ENCODE data around the gene HHIP. TPM values are rescaled to one million over a fixed set of nuclear protein-coding genes. Genes with fewer than 3 reads are reported as not detected.

Gene HHIP, protein sequence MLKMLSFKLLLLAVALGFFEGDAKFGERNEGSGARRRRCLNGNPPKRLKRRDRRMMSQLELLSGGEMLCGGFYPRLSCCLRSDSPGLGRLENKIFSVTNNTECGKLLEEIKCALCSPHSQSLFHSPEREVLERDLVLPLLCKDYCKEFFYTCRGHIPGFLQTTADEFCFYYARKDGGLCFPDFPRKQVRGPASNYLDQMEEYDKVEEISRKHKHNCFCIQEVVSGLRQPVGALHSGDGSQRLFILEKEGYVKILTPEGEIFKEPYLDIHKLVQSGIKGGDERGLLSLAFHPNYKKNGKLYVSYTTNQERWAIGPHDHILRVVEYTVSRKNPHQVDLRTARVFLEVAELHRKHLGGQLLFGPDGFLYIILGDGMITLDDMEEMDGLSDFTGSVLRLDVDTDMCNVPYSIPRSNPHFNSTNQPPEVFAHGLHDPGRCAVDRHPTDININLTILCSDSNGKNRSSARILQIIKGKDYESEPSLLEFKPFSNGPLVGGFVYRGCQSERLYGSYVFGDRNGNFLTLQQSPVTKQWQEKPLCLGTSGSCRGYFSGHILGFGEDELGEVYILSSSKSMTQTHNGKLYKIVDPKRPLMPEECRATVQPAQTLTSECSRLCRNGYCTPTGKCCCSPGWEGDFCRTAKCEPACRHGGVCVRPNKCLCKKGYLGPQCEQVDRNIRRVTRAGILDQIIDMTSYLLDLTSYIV
- total RNA-seq: 0.82 TPM

GRCh38 chr4:144645631-144646522 lies at the start of gene HHIP:
Gene HHIP, plus strand, starts transcription at chr4:144646156. Its CDS starts 520 bp downstream, at chr4:144646676.
- FAIRE-seq (no peak), DNase-seq (ENCODE audit: low spot score in 2 of 2) (peak; percentile 73 to 82)

- DNase-seq (ENCODE audit: low spot score in 2 of 2): no peak
- FAIRE-seq: no peak
Observed at GRCh38 chr4:144597171-144597570, 48.8 kb upstream of the HHIP start.

DNA sequence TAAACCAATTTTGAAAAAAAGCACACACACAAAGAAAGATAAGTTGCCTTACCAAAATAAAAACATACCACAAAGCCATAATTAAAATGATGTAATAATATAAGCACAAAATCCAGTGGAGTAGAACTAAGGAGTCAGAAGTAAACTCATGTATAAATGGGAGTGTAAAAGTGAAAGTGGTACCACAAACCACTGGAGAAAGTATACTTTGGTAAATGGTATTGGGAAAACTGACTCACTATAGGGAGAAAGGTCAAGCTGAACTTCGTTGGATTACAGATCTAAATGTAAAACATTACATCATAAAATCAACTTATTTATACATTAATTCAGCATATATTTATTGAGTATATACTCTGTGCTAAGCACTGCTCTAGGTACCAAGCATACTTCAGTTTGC lies 46.3 kb upstream of the HHIP start:
- no peak for FAIRE-seq
- no peak for DNase-seq (ENCODE audit: low spot score in 2 of 2)

GRCh38 chr4:144611850-144612249 lies 34.1 kb upstream of the HHIP start:
- FAIRE-seq (no peak), DNase-seq (ENCODE audit: low spot score in 2 of 2) (peak; percentile 10 to 28)

GRCh38 chr4:144614850-144615585 lies 30.9 kb upstream of the HHIP start:
- FAIRE-seq: no peak
- no peak for DNase-seq (ENCODE audit: low spot score in 2 of 2)

DNA sequence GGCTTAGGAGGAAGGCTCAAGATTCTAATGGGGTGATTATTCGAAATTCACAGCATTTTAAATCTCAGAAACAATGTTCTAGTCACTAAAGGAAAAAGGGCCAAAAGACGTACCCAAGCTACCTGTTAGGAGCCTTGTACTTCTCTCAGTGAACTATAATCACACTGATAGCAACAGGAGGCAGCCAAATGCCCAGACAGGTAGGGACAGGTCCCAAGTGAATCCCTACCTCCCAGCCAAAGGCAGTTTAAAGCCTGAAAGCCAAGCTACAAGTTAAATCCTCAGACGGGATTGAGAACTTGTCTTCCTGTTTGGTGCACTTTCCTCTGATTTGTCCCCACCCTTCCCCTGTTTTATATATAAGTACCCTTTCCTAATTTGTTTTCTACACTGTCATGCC lies 24.3 kb upstream of the HHIP start:
- no peak for FAIRE-seq

GRCh38 chr4:144627663-144628076 lies 18.3 kb upstream of the HHIP start:
- FAIRE-seq: no peak
- DNase-seq (ENCODE audit: low spot score in 2 of 2): no peak

More for the DNA sequence above, 24.3 kb upstream of the HHIP start:
- DNase-seq (ENCODE audit: low spot score in 2 of 2): no peak

DNA sequence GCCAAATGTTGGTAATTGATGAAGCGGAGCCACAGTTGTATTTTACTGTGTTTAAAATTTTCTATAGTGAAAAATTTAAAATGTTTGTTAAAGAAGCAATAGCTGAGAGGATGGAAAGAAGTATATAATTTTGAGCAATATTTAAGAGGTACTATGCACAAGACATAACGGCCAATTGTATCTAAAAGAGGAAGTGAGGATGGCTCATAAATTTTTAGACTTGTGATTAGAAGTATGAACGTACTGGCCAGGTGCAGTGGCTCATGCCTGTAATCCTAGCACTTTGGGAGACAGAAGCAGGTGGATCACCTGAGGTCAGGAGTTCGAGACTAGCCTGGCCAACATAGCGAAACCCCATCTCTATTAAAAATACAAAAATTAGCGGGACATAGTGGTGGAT lies 12.7 kb upstream of the HHIP start:
- FAIRE-seq: no peak
- no peak for DNase-seq (ENCODE audit: low spot score in 2 of 2)

GRCh38 chr4:144634978-144635747 lies 10.8 kb upstream of the HHIP start:
- FAIRE-seq (no peak), DNase-seq (ENCODE audit: low spot score in 2 of 2) (no peak)

- no peak for FAIRE-seq
- no peak for DNase-seq (ENCODE audit: low spot score in 2 of 2)
Observed at GRCh38 chr4:144644368-144645101, 1.4 kb upstream of the HHIP start.

GRCh38 chr4:144645102-144645630 lies 790 bp upstream of the HHIP start:
- FAIRE-seq (no peak), DNase-seq (ENCODE audit: low spot score in 2 of 2) (peak in 1 of 2 donors; percentile 27)

DNA sequence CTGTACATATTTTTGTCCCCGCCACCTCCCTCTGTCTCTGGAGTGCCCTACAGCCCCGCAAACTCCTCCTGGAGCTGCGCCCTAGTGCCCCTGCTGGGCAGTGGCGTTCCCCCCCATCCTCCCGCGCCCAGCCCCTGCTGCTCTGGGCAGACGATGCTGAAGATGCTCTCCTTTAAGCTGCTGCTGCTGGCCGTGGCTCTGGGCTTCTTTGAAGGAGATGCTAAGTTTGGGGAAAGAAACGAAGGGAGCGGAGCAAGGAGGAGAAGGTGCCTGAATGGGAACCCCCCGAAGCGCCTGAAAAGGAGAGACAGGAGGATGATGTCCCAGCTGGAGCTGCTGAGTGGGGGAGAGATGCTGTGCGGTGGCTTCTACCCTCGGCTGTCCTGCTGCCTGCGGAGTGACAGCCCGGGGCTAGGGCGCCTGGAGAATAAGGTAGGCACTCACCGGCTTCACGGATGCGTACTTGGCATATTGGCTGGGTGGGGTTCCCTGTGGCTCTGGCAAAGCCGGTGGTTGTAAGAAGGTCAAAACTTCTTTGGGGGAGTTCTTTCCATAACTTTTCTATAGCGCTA lies 653 bp downstream of the HHIP start:
- FAIRE-seq (no peak), DNase-seq (ENCODE audit: low spot score in 2 of 2) (peak; percentile 32 to 53)

- DNase-seq (ENCODE audit: low spot score in 2 of 2) (no peak), FAIRE-seq (no peak)
Observed at GRCh38 chr4:144647095-144647561, 1.2 kb downstream of the HHIP start.

DNA sequence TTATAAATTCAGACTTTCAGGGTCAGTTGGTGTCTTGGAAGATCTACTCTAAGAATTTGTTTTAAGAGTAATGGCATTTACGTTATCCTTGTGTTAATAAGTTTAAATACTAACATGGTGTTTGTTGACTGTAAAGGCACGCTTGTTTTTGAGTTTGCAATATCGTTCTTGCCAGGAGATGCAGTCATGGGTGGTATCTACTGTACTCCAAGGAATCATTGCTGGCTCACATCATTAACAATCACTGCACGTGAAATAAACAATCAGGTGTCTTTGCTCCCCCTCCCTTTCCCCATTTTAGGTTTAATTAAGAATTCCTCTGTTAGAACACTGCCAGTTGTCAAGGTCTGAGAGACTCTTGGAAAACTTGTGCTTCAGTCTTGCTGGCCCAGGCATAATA lies 1.6 kb downstream of the HHIP start:
- FAIRE-seq (no peak), DNase-seq (ENCODE audit: low spot score in 2 of 2) (no peak)

DNA sequence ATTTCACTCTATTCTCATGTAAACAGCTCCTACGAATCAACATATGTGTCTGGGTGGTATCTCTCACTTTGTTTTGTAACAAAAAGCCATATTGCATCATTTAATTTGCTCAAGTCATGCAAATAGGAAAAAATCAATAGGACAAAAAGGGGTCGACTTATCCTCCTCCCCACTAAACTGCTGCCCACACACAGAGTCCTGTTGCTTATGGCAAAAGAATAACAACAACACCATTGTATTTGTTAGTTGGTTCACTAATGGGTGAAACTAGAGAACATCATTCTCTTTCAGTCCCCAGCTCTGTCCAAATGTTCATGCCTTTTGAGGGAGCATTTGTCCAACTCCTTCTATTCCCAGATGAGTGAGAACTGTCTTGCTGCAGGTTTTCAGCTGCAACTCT lies 2.1 kb downstream of the HHIP start:
- FAIRE-seq: no peak
- no peak for DNase-seq (ENCODE audit: low spot score in 2 of 2)

GRCh38 chr4:144649646-144650045 lies 3.7 kb downstream of the HHIP start:
- DNase-seq (ENCODE audit: low spot score in 2 of 2) (no peak), FAIRE-seq (no peak)

DNA sequence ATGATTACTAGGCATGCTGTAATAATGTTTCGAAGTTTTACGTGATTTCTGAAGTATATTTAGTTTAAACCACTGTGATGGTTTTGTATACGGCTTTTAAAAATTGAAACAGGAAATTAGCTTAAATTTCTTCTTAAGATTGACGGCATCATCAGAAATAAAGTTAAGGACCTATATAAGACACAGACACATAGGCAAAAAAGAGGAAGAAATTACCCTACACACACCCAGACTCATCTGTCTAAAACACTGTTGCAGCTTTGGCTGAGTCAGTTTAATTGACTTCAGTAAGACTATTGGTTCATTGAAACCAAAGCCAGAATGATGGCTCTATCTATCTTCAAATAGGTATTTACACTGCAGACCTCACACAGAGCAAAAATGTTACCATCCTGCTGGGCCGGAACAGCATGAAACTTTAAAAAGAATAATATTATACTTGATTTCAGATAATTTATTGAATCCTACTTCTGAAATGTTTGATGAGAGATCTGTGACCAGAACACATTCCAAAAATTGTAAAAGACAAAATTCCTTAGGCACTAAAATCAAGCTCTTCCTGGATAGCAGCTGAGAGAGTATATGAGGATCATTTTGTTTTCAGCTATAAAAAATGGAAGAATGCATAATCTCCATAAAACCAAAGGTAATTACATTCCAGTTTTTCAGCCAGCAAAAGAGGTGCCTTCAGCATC lies 4.5 kb downstream of the HHIP start:
- FAIRE-seq (no peak), DNase-seq (ENCODE audit: low spot score in 2 of 2) (no peak)

All from frontal cortex (tissue), 4 donors.